HFFc6 (cell line): ENCODE measurements around the gene LCNL1. TPM values are rescaled to one million over a fixed set of nuclear protein-coding genes. Genes with fewer than 3 reads are reported as not detected.

Experiments
- DNase-seq: peaks from one replicate; pipeline ENCODE4 v3.0.0-alpha.2; 2018
- H3K27ac Mint-ChIP-seq: 2 replicates; pipeline ENCODE4 v1.8.0; 2020; ENCODE audit warnings: mild to moderate bottlenecking, mixed read lengths
- H3K27me3 Mint-ChIP-seq: 2 replicates; pipeline ENCODE4 v1.8.0; 2021; ENCODE audit warnings: mild to moderate bottlenecking, moderate library complexity, mixed read lengths; ENCODE audit not compliant: insufficient read depth
- H3K36me3 Mint-ChIP-seq: 2 replicates; pipeline ENCODE4 v1.8.0; 2021; ENCODE audit warnings: low read depth, mixed read lengths
- H3K4me1 Mint-ChIP-seq: 2 replicates; pipeline ENCODE4 v1.8.0; 2020; ENCODE audit warnings: low read depth, mixed read lengths
- H3K4me3 Mint-ChIP-seq: 2 replicates; pipeline ENCODE4 v1.8.0; 2020; ENCODE audit warnings: mild to moderate bottlenecking, moderate library complexity, mixed read lengths
- H3K9me3 Mint-ChIP-seq: 2 replicates; pipeline ENCODE4 v1.8.0; 2020; ENCODE audit warnings: mild to moderate bottlenecking, mixed read lengths
- total RNA-seq, 6 experiments: library from RNA; stranded (reverse); fragmentation: NEBNext Ultra II Directional; extraction: Animal tissue kit (Norgen Biotek cat#: 25700); gene quantifications; 2 replicates in 1 of 6; 3 replicates in 5 of 6; pipeline ENCODE4 v1.2.3, GENCODE V29; 2021
- TF ChIP-seq, protein P1 (sequence below): fragments of 200-600 bp; sonication (generic); IDR thresholded peaks from 2 replicates; pipeline ENCODE4 v1.5.0; 2021; ENCODE audit warnings: antibody characterized with exemption, mild to moderate bottlenecking

The LCNL1 gene
- total RNA-seq, 6 experiments from 2014 or later: not detected

DNA sequence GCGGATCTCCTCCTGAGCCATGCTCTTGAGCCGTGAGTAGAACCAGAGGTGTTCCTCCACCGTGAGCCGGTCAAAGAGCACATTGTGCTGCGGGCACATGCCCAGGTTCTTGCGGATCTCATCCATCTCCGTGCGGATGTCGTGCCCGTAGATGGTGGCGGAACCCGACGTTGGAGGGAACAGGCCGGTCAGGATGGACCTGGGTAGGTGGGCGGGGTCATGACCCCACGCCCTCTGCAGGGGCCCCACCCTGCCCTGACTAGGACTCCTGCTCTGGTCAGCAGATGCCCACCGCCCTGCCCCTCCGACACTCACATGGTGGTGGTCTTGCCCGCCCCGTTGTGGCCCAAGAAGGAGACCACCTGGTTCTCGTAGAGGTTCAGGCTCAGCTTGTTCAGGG is 33.2 kb downstream of the LCNL1 start:
- Mint-ChIP-seq H3K4me1 (no peaks in the 10 kb centered on the region), H3K27ac (no peak overlapping the region), H3K27me3 (no peaks in the 10 kb centered on the region; the same call in none of the 2 replicates), H3K36me3 (peaks cover 14% of the 10 kb centered on the region), H3K4me3 (no peak overlapping the region), H3K9me3 (no peaks in the 10 kb centered on the region)
- TF ChIP-seq, protein P1, sequence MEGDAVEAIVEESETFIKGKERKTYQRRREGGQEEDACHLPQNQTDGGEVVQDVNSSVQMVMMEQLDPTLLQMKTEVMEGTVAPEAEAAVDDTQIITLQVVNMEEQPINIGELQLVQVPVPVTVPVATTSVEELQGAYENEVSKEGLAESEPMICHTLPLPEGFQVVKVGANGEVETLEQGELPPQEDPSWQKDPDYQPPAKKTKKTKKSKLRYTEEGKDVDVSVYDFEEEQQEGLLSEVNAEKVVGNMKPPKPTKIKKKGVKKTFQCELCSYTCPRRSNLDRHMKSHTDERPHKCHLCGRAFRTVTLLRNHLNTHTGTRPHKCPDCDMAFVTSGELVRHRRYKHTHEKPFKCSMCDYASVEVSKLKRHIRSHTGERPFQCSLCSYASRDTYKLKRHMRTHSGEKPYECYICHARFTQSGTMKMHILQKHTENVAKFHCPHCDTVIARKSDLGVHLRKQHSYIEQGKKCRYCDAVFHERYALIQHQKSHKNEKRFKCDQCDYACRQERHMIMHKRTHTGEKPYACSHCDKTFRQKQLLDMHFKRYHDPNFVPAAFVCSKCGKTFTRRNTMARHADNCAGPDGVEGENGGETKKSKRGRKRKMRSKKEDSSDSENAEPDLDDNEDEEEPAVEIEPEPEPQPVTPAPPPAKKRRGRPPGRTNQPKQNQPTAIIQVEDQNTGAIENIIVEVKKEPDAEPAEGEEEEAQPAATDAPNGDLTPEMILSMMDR: no peak
- DNase-seq: no peak

DNA sequence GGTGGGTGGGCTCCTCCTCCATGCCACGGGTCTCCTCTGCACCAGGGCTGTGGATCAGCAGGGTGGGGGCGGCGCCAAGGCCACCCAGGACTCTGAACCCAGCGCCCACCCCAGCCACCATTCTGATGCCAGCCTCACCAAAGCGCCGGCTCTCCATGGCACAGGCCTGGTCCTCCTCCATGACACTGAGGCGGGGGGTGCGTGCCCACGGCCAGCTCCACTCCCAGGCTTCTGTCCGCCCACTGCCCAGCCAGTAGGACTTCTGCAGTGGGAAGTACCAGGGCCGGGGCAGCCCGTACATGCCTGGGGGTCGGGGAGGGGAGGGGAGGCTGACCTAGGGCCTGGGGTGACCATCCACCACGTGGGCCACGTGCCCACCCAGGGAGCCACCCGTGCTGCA is 33.6 kb downstream of the LCNL1 start:
- Mint-ChIP-seq H3K27ac (no peak overlapping the region), H3K4me1 (no peaks in the 10 kb centered on the region), H3K4me3 (no peak overlapping the region), H3K36me3 (peaks cover 12% of the 10 kb centered on the region), H3K9me3 (no peaks in the 10 kb centered on the region), H3K27me3 (no peaks in the 10 kb centered on the region; the same call in none of the 2 replicates)
- no peak for DNase-seq
- TF ChIP-seq, protein P1: no peak

DNA sequence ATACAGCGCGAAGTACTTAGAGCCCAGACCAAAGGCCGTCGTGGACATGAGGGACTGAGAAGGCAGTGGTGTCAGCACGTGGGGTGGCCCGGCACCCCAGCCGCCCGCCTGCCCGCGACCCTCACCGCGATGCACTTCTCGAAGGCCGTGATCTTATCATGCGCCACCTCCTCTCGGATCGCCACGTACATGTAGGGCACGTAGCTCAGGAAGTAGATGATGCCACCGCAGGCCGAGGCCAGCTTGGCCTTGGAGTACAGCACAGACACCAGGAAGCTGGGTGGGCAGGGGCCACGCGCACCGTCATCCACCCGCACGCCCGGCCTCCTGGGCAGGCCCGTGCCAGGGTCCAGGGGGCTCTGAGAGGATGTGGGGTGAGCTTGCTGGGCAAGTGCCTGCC is 34.3 kb downstream of the LCNL1 start:
- H3K27ac Mint-ChIP-seq: no peak overlapping the region
- H3K4me1 Mint-ChIP-seq: no peaks in the 10 kb centered on the region
- H3K9me3 Mint-ChIP-seq: no peaks in the 10 kb centered on the region
- H3K36me3 Mint-ChIP-seq: peaks cover 9% of the 10 kb centered on the region
- no peak overlapping the region for H3K4me3 Mint-ChIP-seq
- TF ChIP-seq, protein P1: no peak
- DNase-seq: no peak
- peaks cover under 1% of the 10 kb centered on the region for H3K27me3 Mint-ChIP-seq

DNA sequence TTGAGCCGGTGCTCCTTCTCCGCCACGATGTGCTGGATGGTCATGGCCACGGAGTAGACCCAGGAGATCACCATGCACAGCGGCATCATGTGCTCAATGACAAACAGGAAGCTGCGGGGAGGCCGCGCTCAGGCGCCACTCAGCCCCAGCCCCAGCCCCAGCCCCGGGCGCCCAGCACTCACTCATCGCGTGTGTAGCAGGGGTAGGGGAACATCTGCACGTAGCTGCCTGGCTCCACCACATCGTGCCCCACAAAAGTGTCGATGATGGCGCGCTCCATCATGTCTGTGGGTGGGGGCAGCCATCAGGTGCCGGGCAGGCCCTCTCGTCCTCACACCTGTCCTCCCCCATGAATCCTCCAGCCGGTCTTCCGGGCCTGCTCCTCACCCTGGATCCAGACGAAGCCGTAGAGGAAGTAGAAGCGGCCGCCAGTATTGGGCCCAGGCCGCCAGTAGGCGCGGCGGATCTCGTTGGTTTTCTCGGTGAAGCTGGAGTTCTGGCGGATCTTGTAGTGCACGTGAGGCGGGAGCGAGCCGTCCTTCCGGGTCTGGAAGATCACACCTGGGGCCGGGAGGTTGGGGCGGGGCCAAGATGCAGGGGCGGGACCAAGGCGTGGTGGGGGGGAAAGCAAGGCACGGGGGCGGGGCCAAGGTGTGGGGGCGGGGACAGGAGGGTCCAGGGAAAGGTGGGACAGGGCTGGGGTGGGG is 35.2 kb downstream of the LCNL1 start:
- Mint-ChIP-seq H3K27me3 (peaks cover 3% of the 10 kb centered on the region), H3K4me1 (no peaks in the 10 kb centered on the region), H3K9me3 (no peaks in the 10 kb centered on the region), H3K4me3 (no peak overlapping the region), H3K27ac (no peak overlapping the region), H3K36me3 (peaks cover 5% of the 10 kb centered on the region)
- DNase-seq: no peak
- TF ChIP-seq, protein P1: no peak

DNA sequence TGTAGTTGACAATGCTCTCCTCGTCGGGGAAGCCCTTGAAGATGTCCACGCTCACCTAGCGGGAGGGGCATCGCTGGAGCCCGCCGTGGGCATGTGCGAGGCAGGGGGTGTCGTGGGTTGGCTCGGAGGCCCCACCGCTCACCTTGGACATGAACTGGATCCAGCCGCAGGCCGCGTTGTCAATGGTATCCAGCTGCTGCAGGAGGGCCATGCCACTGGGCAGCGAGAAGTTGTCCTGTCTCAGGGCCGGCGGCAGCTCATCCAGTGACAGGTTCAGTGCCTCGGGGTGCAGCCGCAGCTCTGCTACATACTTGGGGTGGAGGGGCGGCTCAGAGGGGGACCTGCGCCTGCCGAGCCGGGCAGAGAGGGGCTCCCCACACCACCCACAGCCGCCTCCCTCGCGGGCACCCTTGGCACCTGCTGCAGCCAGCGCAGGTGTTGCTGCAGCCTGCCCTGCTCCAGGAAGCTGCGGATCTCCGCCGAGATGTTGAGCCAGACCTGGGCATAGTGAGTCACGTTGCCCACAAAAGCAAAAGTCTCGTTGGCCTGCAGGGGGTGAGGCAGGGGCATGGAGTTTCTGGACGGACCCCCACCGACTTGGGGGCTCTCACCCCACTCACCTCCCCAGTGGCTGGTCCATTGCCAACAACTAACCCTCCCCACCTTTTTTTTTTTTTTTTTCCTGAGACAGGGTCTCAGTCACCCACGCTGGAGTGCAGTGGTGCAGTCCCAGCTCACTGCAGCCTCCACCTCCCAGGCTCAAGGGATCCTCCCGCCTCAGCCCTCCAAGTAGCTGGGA is 36.2 kb downstream of the LCNL1 start:
- TF ChIP-seq, protein P1: no peak
- H3K9me3 Mint-ChIP-seq: no peaks in the 10 kb centered on the region
- peaks cover 5% of the 10 kb centered on the region for H3K36me3 Mint-ChIP-seq
- H3K27ac Mint-ChIP-seq: no peak overlapping the region
- H3K4me1 Mint-ChIP-seq: no peaks in the 10 kb centered on the region
- peaks cover 3% of the 10 kb centered on the region for H3K27me3 Mint-ChIP-seq
- no peak overlapping the region for H3K4me3 Mint-ChIP-seq
- DNase-seq: no peak
